Measurements from ENCODE around the gene EXTL1.

The EXTL1 gene

GRCh38 chr1:25991937-25992688, 29.5 kb upstream of the EXTL1 start:
- no peak for TF ChIP-seq CTCF (IDR thresholded peaks at IDR 0.05; ENCODE audit: low read depth, low read length, missing control alignments)
- no peak overlapping the region for H3K4me3 ChIP-seq (ENCODE audit: low read depth, low read length)
- no peak for DNase-seq (ENCODE audit: low read depth)

DNA sequence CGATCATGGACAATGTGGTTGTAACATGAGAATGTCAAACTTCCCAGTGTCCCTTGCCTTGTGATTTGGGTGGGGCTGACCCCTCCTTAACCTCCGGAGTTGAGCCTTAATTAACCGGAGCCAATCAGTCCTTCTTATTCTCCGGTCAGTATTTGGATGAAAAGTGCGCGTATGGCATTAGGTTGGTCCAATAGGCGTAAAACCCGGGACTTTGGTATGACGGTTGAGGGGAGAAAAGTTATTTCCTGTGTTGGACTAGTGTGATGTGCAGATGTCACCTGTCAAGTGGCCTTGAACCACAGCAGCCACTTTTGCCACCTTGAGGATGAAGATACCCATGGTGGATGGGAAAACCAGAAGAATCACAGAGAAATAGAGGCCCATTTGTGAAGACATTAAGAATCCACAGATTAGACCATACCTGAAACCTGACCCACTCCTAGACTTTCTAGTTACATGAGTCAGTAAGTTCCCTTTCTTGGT, 28.8 kb upstream of the EXTL1 start:
- H3K4me3 ChIP-seq (ENCODE audit: low read depth, low read length): no peak overlapping the region
- TF ChIP-seq CTCF (IDR thresholded peaks at IDR 0.05; ENCODE audit: low read depth, low read length, missing control alignments): no peak
- DNase-seq (ENCODE audit: low read depth): no peak

- TF ChIP-seq CTCF (IDR thresholded peaks at IDR 0.05; ENCODE audit: low read depth, low read length, missing control alignments): no peak
- no peak overlapping the region for H3K4me3 ChIP-seq (ENCODE audit: low read depth, low read length)
- no peak for DNase-seq (ENCODE audit: low read depth)
These were observed 28.2 kb upstream of the EXTL1 start for GRCh38 chr1:25993197-25993951.

- DNase-seq (ENCODE audit: low read depth): no peak
- no peak for TF ChIP-seq CTCF (IDR thresholded peaks at IDR 0.05; ENCODE audit: low read depth, low read length, missing control alignments)
- H3K4me3 ChIP-seq (ENCODE audit: low read depth, low read length): no peak overlapping the region
These were observed 27.0 kb upstream of the EXTL1 start for GRCh38 chr1:25994402-25995150.

DNA sequence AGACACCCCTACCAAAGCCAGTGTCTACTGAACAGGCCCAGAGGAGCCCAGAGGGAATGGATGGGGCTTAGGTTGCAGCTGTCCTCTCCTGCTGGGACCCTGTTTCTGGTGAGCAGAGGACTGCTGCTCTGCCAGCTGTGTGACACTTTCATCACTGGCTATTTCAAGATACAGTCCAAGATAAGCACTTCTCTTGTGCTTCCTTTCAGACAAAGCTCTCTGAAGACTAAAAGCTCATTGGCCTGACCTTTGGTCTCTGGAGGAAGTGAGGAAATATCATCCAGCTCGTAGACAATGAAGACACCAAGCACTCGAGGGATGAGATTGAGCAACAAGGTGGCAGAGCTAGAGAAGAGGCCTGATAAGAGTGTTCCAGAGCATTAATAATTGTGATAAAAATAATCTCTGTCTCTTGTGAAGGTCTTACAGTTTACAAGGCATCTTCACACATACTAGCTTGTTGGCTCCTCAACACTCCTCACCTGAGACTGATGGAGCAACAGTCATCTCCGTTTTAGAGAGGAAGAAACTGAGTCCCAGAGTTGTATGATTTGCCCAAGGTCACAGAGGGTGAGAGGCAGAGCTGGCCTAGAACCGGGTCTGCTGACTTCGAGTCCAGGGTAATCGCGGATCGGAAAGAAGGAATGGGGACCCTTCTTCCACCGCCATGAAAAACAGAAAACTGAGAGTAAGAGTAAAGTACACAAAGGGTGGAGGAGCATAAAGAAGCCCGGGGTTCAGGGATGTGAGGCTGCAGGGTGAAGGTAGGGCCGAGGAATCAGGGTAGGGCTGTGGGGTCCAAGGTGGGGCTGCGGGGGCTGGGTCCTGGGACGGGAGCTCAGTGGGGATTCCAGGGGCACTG, 24.4 kb upstream of the EXTL1 start:
- peak overlapping the region; percentile 74 for H3K4me3 ChIP-seq (ENCODE audit: low read depth, low read length)
- DNase-seq (ENCODE audit: low read depth): no peak
- TF ChIP-seq CTCF (IDR thresholded peaks at IDR 0.05; ENCODE audit: low read depth, low read length, missing control alignments): no peak
